Hindlimb muscle (tissue), 1 donor: Measurements from ENCODE around the gene RPS10. TPM values are rescaled to one million over a fixed set of nuclear protein-coding genes. Genes with fewer than 3 reads are reported as not detected.
"Not testable (repeated sequence)": the region's sequence is repeated elsewhere in the genome, so short reads cannot be mapped to it uniquely, and the experiment has no call there.

ENCODE experiments used
- DNase-seq: peaks from one replicate; pipeline ENCODE4 v3.0.0-alpha.2; 2013
- polyA plus RNA-seq: library from polyadenylated mRNA; unstranded; fragments of 120-200 nt; gene quantifications from one replicate; pipeline ENCODE4 v1.2.1, GENCODE V29; 2013; ENCODE audit not compliant: insufficient read length

Gene RPS10
- polyA plus RNA-seq, 1 donor = 1,799 TPM

GRCh38 chr6:34392497-34393190 is 33.2 kb downstream of the RPS10 start, which contains the start of gene NUDT3:
NUDT3 (minus strand) TSS chr6:34392669; CDS start chr6:34392362, 307 bp downstream.
- DNase-seq = peak; percentile 100

DNA sequence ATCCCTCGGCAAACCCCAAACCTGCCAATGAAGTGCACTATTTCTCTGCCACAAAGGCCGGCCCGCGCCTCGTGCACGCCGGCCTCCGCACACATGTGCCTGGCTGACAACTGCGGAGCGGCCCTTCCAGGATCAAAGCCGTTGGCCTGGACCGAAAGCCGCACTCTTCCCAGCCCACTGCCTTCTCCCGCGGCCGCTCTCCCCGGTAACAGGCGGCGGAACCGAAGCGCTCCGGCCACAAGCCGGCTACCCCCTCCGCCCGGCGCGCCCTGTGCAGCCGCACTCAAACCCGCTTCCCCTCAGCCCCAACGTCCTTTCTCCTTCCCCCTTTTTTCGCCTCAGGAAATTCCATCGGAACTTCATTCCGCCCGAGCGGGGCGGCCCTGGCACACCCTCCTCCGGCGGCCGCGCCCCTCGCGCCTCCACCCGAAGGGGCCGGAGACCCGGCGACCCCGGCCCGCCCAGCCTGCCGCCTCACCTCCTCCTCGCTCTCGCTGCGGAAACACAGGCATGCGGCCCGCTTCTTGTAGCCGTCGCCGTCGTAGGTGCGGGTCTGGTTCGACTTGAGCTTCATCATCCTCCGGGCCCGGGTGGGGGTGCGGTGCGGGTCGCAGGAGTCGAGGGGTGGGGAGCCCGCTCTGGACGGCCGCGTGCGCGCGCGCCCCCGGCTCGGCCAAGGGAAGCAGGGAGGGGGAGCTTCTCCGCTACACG is 33.9 kb downstream of the RPS10 start:
- peak; percentile 45 for DNase-seq

- DNase-seq = no peak
Measured at GRCh38 chr6:34391473-34391785, 34.4 kb downstream of the RPS10 start.

GRCh38 chr6:34390531-34391472 is 35.1 kb downstream of the RPS10 start:
- peak; percentile 50 for DNase-seq

DNA sequence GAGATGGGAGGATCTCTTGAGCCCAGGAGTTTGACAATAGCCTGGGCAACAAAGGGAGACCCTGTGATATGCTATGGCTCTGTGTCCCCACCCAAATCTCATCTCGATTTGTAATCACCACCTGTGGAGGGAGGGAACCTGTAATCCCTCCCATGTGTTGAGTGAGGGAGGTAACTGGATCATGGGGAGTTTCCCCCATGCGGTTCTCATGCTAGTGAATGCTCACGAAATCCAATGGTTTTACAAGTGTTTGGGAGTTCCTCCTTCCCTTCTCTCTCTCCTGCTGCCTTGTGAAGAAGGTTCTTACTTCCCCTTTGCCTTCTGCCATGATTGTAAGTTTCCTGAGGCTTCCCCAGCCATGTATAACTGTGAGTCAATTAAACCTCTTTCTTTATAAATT is 36.8 kb downstream of the RPS10 start:
- DNase-seq = no peak

- no peak for DNase-seq
Measured at GRCh38 chr6:34388421-34388820, 37.4 kb downstream of the RPS10 start.

GRCh38 chr6:34386316-34387137 is 39.3 kb downstream of the RPS10 start:
- no peak for DNase-seq

GRCh38 chr6:34385793-34386195 is 40.1 kb downstream of the RPS10 start:
- no peak for DNase-seq

- no peak for DNase-seq
Measured at GRCh38 chr6:34384321-34385153, 41.3 kb downstream of the RPS10 start.

DNA sequence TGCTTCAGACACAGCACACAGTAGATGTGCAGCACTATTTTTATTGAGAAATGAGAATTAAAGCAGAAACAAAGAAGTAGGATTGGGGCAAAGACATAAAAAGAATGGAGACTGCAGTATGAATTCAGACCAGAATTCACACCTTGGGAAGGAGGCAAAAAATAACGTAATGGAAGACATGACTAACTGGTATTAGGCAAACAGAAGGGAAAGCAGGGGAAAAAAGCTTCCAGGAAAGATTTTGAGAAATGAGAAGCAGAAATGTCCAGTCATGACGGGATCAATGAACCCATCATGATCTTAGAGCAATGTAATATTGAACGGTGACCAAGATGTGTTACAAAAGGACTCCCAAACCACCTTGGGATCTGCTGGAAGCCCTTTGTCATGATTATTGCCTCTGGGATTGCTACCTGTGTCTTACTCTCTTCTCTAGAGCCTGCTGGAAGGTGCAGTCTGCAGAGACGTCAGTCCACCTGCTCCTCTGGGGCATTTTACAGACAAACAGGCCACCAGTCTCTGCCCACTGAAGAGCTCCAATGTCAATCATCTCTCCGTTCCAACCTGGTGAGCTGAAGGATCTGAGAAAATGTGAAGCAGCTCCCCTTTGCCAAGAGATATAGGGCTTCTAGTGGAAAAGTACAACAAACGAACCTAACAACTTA is 42.1 kb downstream of the RPS10 start:
- no peak for DNase-seq

DNA sequence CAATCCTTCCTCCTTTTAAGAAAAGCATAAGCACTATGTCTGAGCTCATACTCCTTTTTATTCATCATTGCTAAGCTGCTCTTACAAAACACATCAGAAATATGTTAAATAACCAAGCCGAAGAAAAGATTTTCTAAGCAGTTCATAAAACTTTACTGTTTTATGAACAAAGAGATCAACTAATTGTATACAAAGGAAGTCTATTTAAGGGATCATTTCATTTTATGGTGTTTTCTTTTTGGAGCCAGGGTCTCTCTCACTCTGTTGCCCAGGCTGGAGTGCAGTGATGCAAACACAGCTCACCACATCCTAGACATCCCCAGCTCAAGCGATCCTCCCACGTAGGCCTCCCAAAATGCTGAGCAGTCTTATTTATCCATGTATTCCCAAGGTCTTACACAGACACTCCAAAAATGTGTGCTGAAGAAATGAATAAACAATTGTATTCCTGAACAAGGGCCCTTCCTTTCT is 42.7 kb downstream of the RPS10 start:
- DNase-seq = no peak

GRCh38 chr6:34381081-34381480 is 44.8 kb downstream of the RPS10 start:
- DNase-seq = no peak

- no peak for DNase-seq
Measured at GRCh38 chr6:34378470-34378869, 47.4 kb downstream of the RPS10 start.

DNA sequence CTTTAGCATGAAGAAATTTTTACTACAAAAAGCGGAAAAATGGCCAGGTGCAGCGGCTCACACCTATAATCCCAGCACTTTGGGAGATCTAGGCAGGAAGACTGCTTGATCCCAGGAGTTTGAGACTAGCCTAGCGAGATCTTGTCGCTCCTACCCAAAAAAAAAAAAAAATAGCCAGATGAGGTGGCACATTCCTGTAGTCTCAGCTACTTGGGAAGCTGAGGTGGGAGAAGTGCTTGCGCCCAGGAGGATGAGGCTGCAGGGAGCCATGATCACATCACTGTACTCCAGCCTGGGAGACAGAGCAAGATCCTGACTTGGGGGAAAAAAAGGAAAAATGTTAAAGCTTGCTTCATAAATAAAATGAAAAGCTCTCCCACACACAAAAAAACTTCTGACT is 47.9 kb downstream of the RPS10 start:
- no peak for DNase-seq

GRCh38 chr6:34377571-34377970 is 48.3 kb downstream of the RPS10 start:
- DNase-seq = not testable (repeated sequence)

GRCh38 chr6:34375833-34376232 is 50.0 kb downstream of the RPS10 start:
- DNase-seq = no peak

- no peak for DNase-seq
Measured at GRCh38 chr6:34374508-34374907, 51.4 kb downstream of the RPS10 start.

DNA sequence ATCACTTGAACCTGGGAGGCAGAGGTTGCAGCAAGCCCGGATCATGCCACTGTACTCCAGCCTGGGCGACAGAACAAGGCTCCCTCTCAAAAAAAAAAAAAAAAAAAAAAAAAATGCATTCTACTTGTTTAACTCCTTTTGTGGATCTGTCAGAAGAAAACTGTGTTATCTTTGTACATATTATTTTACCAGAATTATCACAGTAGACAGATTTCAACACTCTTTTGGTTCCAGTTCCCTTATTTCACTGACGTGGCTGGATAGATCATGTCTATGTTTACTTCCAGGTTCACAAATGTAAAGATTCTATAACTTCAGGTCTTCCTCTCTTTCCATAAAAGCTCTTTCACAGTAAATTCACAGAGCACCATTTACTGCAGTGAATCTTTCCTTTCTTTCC is 51.8 kb downstream of the RPS10 start:
- DNase-seq = no peak

- DNase-seq = no peak
Measured at GRCh38 chr6:34373511-34373910, 52.4 kb downstream of the RPS10 start.

DNA sequence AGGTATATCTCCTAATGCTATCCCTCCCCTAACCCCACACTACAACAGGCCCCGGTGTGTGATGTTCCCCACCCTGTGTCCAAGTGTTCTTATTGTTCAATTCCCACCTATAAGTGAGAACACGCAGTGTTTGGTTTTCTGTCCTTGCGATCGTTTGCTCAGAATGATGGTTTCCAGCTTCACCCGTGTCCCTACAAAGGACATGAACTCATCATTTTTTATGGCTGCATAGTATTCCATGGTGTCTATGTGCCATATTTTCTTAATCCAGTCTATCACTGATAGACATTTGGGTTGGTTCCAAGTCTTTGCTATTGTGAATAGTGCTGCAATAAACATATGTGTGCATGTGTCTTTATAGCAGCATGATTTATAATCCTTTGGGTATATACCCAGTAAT is 54.0 kb downstream of the RPS10 start:
- not testable (repeated sequence) for DNase-seq

- DNase-seq = no peak
Measured at GRCh38 chr6:34370361-34370760, 55.5 kb downstream of the RPS10 start.
